GM04504 (cell line): ENCODE data around the gene ATP2C1.
"Not testable (repeated sequence)": the region's sequence is repeated elsewhere in the genome, so short reads cannot be mapped to it uniquely, and the experiment has no call there.

Source experiments
- DNase-seq: peaks from one replicate; pipeline ENCODE4 v3.0.0-alpha.2; 2012; ENCODE audit warnings: low read depth

ATP2C1 gene

DNA sequence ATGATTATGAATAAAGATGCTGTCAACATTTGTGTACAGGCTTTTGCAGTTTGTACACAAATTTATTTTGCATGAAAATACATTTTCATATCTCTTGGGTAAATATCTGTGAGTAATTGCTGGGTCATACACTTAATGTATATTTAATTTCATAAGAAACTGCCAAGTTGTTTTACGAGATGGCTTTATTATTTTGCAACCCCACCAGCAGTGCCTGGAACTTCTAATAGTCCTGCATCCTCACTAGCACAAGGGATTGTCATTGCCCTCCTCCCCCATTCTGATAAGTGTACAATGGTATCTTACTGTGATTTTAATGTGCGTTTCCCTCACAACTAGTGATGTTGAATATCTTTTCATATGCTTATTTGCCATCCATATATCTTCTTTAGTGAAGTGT, 87.6 kb downstream of the ATP2C1 start:
- DNase-seq, result no peak

DNA sequence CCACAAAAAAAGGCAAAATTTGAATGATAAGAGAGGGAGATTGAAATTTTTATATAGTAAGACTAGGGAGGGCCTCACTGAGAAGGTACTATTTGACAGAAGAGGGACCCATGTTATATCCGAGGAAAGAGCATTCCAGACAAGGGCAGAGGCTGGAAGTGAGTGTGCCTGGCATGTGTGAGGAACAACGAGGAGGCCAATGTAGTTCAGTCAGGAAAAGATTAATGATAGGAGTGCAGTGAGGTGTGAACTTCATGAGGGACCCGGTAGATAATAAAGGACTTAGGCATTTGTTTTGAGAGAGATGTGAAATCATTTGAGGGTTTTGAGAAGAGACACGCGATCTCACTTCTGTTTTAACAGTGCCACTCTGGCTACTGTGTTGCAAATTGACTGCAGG, 96.4 kb downstream of the ATP2C1 start:
- no peak for DNase-seq

DNA sequence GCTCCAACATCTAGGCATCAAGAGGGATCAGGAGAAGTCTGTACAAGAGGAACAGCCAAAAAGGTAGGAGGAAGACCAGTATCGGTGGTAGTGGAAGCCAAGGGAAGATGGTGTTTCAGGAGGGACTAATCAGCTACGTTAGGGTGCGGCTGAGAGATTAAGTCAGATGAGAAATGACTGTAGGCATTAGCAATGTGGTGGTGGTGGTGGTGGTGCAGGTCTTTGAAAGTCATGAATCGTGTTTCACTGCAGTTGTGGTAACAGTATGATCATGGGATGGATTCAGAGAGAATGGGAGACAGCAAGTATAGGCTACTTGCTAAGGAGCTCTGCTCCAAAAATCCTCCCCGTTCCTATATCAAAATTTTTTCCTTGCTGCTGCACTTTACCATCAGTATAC, 97.2 kb downstream of the ATP2C1 start:
- DNase-seq, result no peak

DNA sequence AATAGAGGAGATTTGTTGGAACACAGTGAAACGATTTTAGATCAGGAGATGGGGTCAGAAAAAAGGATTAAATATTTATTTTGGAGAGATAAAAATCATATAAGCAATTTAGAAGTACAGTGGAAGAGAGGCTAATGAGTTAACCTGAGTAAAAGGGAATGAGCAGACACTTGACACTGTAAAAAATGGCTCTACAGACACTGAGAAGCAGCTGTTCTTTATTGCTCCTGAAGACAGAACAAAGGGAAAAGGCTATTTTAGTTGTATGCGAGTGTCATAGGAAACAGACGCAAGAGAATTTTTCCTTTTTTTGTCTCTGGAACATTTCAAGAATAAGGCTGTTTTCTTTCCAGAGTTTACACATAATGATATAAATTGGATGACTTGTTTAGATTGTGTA, 98.5 kb downstream of the ATP2C1 start:
- DNase-seq, result no peak

DNA sequence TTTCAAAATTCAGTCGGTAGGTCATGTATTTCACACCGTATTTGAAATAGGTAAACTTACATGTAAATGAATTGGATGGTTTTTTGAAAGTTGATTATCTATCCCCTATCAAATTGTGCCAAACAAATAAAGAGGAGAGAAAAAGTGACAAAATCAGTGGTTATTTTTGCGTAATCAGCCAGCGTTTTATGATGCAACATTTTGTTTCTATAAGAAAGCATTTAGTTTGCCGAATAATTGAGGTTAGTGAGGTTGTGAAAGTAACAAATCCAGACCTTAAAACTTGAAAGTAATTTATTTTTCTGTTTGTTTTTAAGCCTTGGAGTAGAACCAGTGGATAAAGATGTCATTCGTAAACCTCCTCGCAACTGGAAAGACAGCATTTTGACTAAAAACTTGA, 103.4 kb downstream of the ATP2C1 start:
- no peak for DNase-seq

DNA sequence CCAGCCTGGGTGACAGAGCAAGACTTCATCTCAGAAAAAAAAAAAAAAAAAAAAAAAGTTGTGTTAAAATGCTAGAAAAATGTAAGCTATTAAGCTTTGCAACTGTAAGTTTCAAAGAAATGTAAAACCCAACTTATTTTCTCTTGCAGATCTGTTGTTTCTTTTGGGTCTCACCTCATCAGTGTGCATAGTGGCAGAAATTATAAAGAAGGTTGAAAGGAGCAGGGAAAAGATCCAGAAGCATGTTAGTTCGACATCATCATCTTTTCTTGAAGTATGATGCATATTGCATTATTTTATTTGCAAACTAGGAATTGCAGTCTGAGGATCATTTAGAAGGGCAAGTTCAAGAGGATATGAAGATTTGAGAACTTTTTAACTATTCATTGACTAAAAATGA, 107.2 kb downstream of the ATP2C1 start:
- no peak for DNase-seq

DNA sequence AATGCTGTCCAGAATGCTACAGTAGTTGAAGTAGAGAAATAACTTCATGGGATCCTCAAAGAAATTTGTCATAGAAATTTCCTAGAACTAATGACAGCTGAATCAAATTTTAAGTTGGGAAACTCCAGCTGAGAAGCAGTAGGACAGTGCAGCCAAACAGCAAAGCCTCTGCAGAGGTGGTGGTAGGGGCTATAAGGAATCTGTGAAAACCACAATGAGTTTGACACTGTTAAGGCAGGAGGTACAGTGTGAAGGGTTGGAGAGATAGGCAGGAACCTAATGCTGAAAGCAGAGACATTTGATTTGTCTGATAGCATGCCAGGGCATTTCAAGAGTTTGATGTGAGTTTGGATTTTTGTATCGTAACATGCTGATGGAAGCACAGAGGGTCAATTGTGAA, 110.7 kb downstream of the ATP2C1 start:
- no peak for DNase-seq

DNA sequence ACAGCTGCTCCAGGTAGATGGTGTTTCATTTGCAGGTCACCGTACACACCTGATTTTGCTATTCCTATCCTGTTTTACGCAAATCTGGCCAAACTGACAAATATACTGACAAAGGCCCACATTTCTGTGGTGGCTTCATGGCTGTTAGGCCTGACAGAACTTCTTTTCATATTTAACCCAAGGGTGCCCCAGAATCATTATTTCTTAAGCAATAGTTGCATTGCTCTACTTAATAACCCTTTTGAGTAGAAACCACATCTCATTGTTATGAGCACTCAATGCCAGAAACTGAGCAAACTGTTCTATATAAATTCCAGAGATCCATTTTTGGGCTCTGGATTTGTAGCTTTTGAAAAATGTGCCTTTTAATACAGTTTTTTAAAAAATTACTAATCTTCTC, 113.4 kb downstream of the ATP2C1 start:
- DNase-seq, result no peak

DNA sequence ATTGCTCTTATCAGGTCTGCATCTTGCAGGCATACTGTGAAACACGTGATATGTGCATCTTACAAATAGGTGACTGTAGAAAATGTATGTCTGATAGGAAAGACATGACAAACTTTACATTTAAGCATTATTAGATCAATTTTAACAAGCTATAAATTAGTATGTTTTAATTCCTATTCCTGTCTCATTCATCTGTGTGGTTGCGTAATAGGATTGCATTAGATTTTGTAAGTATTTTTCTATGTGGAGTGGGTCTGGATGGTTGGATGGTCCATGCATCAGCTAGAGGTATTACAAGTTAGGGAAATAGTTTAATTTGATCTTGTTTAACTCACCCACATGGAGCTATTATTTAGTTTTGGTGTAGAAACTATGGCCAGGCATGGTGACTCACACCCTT, 113.9 kb downstream of the ATP2C1 start:
- no peak for DNase-seq

DNA sequence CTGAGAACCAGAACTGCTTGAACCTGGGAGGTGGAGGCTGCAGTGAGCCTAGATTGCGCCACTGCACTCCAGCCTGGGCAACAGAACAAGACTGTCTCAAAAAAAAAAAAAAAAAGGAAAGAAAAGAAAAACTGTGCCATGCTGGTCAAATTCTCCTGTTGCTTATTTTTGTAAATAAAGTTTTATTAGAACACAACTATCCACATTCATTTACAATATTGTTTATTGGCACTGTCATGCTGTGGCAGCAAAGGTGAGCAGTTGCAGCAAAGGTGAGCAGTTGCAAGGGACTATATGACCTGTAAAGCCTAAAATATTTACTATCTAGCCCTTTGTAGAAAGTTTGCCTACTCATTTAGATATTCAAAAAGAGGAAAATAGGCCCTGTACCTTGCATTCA, 114.4 kb downstream of the ATP2C1 start:
- DNase-seq, result no peak

DNA sequence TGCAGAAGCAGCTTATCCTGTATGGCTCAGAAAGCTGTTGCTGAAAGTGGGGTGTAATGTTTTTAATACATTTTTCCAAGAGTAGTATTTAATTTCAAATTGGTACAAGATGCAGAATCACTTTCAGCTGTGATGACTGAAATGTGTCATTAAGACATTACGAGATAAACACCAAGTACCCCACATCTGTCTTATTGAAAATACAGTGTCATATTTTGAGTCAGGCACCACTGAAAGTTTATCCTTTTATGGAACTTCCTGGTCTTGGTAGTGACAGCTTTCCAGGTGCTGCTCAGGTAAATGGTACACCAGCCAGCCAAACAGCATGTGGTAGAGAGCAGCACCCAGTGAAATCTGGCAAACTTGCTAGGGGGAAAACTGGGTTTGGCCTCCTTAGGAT, 115.8 kb downstream of the ATP2C1 start:
- no peak for DNase-seq

DNA sequence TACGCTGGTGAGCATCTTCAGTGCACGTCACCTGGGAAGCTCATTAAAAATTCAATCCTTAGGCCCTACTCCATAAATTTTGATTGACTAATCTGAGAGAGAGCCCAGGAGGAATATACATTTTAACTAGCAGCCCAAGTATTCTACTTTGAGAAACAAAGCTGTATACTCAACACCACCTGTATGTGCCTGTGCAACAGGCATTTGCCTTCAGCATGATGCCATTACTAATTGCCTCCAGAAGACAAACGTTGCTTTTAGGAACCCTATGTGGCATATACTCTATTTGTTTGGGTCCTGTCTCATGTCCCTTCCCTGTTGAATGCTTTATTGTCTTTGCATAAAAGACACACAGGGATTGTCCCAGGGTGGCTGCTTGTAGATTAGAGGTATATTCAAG, 125.1 kb downstream of the ATP2C1 start:
- DNase-seq, result no peak

DNA sequence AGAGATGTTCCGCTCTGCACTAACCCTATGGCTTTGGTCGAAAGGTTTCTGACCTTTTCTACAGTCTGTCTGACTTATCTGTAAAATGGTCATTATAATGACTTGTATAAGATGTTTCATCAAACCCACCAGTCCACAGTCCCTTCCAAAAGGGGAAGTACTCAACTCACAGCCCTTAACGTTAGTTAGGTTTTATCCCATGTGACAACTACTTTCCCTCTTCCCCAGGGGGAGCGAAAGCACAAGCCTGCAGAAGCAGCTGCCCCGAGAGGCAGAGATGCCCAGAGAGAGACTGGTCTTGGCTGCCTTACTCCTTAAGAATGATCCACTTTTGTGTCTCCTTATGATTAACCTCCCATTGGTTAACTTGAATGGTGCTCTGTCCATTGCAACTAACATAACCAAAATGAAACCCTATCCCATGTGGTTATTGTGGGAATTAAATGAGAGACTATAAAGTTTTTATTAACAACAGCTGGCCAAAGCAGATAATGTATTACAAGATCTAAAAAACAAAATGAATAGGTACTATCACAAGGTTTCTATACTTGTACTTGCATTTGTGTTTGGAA, 126.3 kb downstream of the ATP2C1 start:
- no peak for DNase-seq

DNA sequence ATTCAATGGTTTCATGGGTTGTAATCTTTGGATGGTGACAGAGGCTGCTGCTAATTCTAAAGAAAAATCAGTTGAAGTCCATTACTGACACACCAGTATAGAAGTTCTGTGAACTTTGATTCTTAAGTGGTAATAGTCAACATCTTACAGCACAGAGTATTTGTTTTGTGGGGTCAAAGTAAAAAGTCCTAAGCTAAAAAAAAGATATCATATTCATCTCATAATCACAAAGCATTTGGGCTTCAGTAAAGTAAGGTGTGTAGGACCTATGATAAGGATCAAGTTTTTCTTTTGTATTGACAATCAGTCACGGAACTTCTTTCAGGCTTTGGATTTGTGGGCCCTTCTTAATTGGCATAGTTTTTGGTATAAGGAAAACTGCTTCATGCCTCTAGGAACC, 131.7 kb downstream of the ATP2C1 start:
- DNase-seq, result no peak

DNA sequence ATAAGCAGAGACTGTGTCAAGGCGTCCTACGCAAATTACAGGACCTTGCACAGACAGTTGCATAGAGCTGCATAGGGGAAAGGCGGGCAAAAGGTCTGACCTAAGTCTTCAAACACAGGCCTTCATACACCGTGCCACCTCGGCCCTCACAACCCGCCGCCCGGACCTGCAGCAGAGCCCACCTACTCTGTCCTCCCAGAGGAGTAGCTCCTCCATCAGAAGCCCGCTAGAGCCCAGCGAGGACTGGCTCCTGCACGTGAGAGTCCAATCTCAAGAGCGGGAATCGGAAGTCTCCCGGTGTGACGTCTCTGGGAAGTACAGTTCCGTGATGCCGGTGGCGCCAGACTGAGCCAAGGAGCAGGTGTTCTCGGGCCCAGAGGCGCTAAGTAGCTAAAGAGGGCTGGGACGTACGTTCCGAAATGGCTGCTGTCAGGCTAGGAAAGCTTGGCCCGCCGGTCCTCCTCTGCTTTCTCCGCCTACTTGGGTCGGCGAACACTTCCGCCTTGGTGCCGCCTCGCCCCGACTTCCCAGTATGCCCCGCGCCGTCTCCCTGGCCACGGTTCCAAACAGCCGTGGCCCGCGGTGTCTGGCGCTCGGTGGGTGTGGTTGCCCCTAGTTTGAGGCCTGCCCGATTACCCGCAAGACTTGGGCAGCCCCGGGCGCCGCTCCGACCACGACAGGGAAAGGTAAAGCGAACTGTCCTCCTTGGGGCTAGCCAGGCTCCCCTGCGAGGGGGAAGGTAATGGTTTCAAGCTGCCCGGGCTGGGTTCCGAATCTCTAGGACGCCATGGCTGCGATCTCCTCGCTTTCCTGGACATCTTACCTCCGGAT, 132.7 kb downstream of the ATP2C1 start, which contains the start of the genes ASTE1 and NEK11:
Gene ASTE1 (minus strand): TSS at position 505 of the 831 bp plus-strand sequence. CDS start 1,519 bp downstream, outside the sequence.
Gene NEK11 (plus strand): TSS at position 557 of the 831 bp plus-strand sequence. CDS start 2,832 bp downstream, outside the sequence.
- DNase-seq, result peak; percentile 70

DNA sequence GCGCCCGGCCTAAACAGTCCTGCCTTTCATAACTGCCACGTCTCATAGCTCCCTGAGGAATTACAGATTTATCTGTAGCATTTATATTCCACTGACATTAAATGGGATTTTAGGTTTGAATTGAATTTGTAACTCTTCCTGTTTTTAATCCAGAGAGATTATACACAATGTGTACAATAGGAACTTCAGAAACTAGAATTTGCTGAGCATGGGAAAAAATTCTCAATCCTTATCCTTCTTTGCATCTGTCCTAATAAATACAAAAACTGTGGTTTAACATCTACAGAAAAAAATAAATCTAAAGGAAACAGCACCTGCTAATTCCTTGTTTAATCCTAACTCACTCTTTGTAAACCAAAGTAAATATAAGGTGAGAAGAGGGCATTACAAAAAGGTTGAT, 135.0 kb downstream of the ATP2C1 start:
- no peak for DNase-seq

DNA sequence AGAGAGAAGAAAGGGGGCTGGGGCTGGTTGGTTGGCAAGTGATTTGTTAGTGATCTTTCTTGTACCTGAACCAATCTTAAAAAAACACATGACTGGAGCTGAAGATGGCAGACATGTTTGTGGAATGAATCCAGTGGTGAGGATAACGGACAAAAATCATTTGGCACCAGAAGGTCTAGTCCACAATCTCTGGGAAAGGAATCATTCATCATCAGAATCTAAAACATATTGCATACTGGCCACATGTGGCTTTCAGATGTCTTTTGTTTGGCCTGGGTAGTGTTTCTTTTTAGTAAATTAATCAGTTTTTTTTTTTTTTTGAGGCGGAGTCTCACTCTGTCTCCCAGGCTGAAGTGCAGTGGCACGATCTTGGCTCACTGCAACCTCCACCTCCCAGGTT, 137.8 kb downstream of the ATP2C1 start:
- peak; percentile 41 for DNase-seq

DNA sequence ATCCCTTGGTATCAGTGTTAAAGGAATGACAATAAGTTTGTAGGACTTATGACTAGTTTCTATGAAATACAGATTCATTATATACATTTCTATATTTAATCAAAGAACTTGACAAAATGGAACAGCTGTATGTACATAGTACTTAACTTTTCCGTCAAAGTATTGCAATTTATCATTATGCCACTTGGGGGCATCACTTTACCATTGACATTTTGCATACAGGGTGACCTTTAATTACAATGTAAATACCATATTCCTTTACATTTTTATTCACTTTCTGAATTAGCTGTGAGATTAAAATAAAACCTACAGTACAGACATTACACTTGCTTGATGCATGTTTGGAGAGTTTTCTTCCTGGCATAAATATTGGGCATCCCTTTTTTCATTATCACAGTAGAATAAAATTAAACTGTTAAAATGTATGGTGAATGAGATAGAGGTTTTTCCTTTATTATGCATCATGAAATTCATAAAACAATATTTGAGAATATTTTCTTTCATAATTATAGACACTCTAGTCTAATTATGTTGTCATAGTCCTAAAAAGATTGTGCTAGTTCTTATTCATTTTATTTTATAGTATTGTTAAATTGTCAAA, 139.7 kb downstream of the ATP2C1 start:
- DNase-seq, result no peak

DNA sequence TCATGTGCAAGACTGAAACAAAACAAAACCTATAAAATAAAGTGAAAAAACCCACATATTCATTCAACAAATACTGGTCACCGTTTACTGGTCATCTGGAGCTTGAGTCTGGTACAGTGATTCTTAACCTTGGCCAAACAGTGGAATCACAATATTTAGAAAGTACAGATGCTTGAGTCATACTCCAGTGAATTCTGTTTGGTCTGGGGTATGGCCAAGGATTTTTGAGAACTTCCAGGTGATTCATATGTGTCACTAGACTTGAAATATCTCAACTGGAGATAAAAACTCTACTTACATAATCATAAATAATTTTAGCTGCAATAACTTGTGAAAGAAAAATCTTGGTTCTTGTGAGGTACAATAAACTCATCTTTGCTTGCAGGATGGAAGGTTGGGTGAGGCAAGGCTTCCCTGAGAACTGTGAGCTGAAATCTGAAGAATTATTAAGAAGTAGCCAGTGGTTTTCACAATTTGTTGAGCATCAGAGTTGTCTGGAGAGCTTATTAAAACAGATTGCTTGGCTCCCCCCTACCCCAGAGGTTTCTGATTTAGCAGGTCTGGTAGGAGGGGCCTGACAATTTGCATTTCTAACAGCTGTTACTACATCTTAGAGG, 142.4 kb downstream of the ATP2C1 start:
- DNase-seq, result peak; percentile 60

DNA sequence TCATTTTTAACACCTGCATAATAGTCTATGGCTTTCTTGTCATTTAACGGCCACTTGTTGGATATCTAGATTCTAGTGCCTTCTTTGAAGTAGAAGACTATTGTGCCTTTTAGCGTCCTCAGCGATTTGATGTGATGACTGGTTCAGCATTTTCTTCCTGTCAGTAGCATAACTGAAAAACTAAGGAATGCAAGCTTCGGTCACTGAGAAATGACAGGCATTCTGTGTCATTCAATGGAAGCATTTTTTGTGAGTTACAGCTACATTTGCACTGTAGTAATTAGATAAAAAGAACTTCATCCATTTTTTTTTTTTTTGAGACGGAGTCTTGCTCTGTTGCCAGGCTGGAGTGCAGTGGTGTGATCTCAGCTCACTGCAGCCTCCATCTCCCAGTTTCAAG, 143.1 kb downstream of the ATP2C1 start:
- peak; percentile 46 for DNase-seq

DNA sequence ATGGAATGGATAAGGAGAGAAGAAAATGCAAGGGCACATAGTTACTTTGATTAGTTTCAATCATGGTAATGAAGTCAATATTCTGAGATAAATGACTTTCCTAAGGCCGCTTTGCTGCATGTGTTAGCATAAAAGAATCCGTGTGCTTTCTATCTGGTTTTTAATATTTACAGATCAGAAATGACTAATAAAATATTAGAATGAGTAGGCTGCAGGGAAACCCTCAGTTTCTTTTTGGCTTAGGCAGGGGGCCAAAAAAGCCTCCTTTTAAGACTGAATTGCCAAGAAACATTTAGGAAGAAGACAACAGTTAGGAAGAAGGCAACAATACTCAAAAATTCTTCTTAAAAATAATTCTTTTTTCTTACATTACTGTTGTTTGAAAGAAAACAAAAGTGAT, 144.4 kb downstream of the ATP2C1 start:
- DNase-seq, result no peak

DNA sequence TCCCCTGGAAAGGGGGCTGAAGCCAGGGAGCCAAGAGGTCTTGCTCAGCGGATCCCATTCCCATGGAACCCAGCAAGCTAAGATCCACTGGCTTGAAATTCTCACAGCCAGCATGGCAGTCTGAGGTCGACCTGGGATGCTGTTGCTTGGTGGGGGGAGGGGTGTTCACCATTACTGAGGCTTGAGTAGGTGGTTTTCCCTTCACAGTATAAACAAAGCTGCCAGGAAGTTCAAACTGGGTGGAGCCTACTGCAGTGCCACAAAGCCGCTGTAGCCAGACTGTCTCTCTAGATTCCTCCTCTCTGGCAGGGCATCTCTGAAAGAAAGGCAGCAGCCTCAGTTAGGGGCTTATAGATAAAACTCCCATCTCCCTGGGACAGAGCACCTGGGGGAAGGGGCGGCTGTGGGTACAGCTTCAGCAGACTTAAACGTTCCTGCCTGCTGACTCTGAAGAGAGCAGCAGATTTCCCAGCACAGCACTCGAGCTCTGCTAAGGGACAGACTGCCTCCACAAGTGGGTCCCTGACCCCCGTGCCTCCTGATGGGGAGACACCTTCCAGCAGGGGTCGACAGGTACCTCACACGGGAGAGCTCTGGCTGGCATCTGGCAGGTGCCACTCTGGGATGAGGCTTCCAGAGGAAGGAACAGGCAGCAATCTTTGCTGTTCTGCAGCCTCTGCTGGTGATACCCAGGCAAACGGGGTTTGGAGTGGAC, 148.5 kb downstream of the ATP2C1 start:
- DNase-seq, result not testable (repeated sequence)
